ENCODE data around the gene HBE1. TPM values are rescaled to one million over a fixed set of nuclear protein-coding genes. Genes with fewer than 3 reads are reported as not detected.
"Not testable (repeated sequence)": the region's sequence is repeated elsewhere in the genome, so short reads cannot be mapped to it uniquely, and the experiment has no call there.

The HBE1 gene
- total RNA-seq, 1 experiment from 2014 or later, result not detected

GRCh38 chr11:5285703-5286340 lies 16.1 kb upstream of the HBE1 start:
- DNase-seq (ENCODE audit: low read depth), result no peak

GRCh38 chr11:5284637-5285036 lies 14.9 kb upstream of the HBE1 start:
- DNase-seq (ENCODE audit: low read depth), result no peak

GRCh38 chr11:5283882-5284281 lies 14.1 kb upstream of the HBE1 start:
- no peak for DNase-seq (ENCODE audit: low read depth)

GRCh38 chr11:5283086-5283485 lies 13.3 kb upstream of the HBE1 start:
- no peak for DNase-seq (ENCODE audit: low read depth)

- no peak for DNase-seq (ENCODE audit: low read depth)
Observed at GRCh38 chr11:5282628-5283027, 12.9 kb upstream of the HBE1 start.

- no peak for DNase-seq (ENCODE audit: low read depth)
Observed at GRCh38 chr11:5281596-5281995, 11.9 kb upstream of the HBE1 start.

GRCh38 chr11:5280582-5281102 lies 10.9 kb upstream of the HBE1 start:
- DNase-seq (ENCODE audit: low read depth), result peak; percentile 100

- DNase-seq (ENCODE audit: low read depth), result no peak
Observed at GRCh38 chr11:5279471-5280090, 9.8 kb upstream of the HBE1 start.

- DNase-seq (ENCODE audit: low read depth), result no peak
Observed at GRCh38 chr11:5277807-5278382, 8.2 kb upstream of the HBE1 start.

- no peak for DNase-seq (ENCODE audit: low read depth)
Observed at GRCh38 chr11:5276697-5277096, 7.0 kb upstream of the HBE1 start.

- no peak for DNase-seq (ENCODE audit: low read depth)
Observed at GRCh38 chr11:5275369-5276110, 5.8 kb upstream of the HBE1 start.

- no peak for DNase-seq (ENCODE audit: low read depth)
Observed at GRCh38 chr11:5274395-5274794, 4.7 kb upstream of the HBE1 start.

- no peak for DNase-seq (ENCODE audit: low read depth)
Observed at GRCh38 chr11:5272395-5273017, 2.8 kb upstream of the HBE1 start.

GRCh38 chr11:5267033-5267563 lies 2.6 kb downstream of the HBE1 start:
- no peak for DNase-seq (ENCODE audit: low read depth)

GRCh38 chr11:5266609-5267008 lies 3.1 kb downstream of the HBE1 start:
- no peak for DNase-seq (ENCODE audit: low read depth)

GRCh38 chr11:5265832-5266231 lies 3.9 kb downstream of the HBE1 start:
- no peak for DNase-seq (ENCODE audit: low read depth)

- DNase-seq (ENCODE audit: low read depth), result no peak
Observed at GRCh38 chr11:5258543-5259262, 11.0 kb downstream of the HBE1 start.

GRCh38 chr11:5257296-5257695 lies 12.4 kb downstream of the HBE1 start:
- no peak for DNase-seq (ENCODE audit: low read depth)

GRCh38 chr11:5254646-5255413 lies 14.9 kb downstream of the HBE1 start, which contains the start of gene HBG2:
Gene HBG2, minus strand, starts transcription at chr11:5254781. Its CDS starts 53 bp downstream, at chr11:5254728.
- DNase-seq (ENCODE audit: low read depth), result not testable (repeated sequence)

- not testable (repeated sequence) for DNase-seq (ENCODE audit: low read depth)
Observed at GRCh38 chr11:5254023-5254422, 15.7 kb downstream of the HBE1 start.
